ENCODE measurements around the gene PTPRN2. TPM values are rescaled to one million over a fixed set of nuclear protein-coding genes. Genes with fewer than 3 reads are reported as not detected.
A peak's percentile ranks its signal among the peaks of the same experiment; 100 is the strongest.

The PTPRN2 gene
- total and polyA plus RNA-seq, 2 donors, result 1.7 to 1.9 TPM

- 97% methylated on average over 30 of the region's 30 CpGs for WGBS
- DNase-seq (ENCODE audit: low read depth in 6 of 9, low spot score in 9 of 9), result no peak
- H3K9me3 ChIP-seq (ENCODE audit: control insufficient read depth in 2 of 2, insufficient read depth in 1 of 2, low read length in 1 of 2), result peaks cover 0 to 5% of the 10 kb centered on the region in 2 donors
- no peak overlapping the region for H3K27ac ChIP-seq (ENCODE audit: low read depth in 1 of 2, low read length in 1 of 2)
- H3K4me1 ChIP-seq (ENCODE audit: control insufficient read depth in 2 of 2, insufficient read depth in 2 of 2, low read length in 2 of 2), result peaks cover 0 to 5% of the 10 kb centered on the region in 2 donors
- no peaks in the 10 kb centered on the region for H3K27me3 ChIP-seq (ENCODE audit: control insufficient read depth in 2 of 2, insufficient read depth in 1 of 2, low read length in 1 of 2)
- H3K36me3 ChIP-seq (ENCODE audit: control insufficient read depth in 2 of 2, insufficient read depth in 2 of 2, low read length in 1 of 2), result no peaks in the 10 kb centered on the region
- no peak overlapping the region for H3K4me3 ChIP-seq (ENCODE audit: low read length in 2 of 2)
Measured at GRCh38 chr7:157873181-157873580, 714.4 kb downstream of the PTPRN2 start.

- Histone ChIP-seq H3K9me3 (ENCODE audit: control insufficient read depth in 2 of 2, insufficient read depth in 1 of 2, low read length in 1 of 2) (peaks cover 0 to 12% of the 10 kb centered on the region in 2 donors), H3K4me3 (ENCODE audit: low read length in 2 of 2) (no peak overlapping the region), H3K27me3 (ENCODE audit: control insufficient read depth in 2 of 2, insufficient read depth in 1 of 2, low read length in 1 of 2) (no peaks in the 10 kb centered on the region), H3K27ac (ENCODE audit: low read depth in 1 of 2, low read length in 1 of 2) (no peak overlapping the region), H3K36me3 (ENCODE audit: control insufficient read depth in 2 of 2, insufficient read depth in 2 of 2, low read length in 1 of 2) (no peaks in the 10 kb centered on the region), H3K4me1 (ENCODE audit: control insufficient read depth in 2 of 2, insufficient read depth in 2 of 2, low read length in 2 of 2) (peaks cover 0 to 5% of the 10 kb centered on the region in 2 donors)
- 93% methylated on average over 12 of the region's 12 CpGs for WGBS
- no peak for DNase-seq (ENCODE audit: low read depth in 6 of 9, low spot score in 9 of 9)
Measured at GRCh38 chr7:157872447-157872846, 715.2 kb downstream of the PTPRN2 start.

DNA sequence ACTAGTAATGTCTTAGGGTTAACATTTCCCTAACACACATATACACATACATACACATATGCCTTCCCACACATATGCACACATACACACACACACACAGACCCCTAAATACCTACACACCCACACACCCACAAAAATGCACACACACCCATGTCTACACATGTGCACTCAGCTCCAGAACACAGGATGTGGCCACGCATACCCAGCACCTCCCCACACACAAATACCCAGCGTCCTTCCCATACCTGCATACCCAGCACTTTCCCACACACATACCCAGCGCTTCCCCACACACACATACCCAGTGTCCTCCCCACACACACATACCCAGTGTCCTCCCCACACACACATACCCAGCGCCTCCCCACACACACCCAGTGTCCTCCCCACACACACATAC, 715.9 kb downstream of the PTPRN2 start:
- Histone ChIP-seq H3K9me3 (ENCODE audit: control insufficient read depth in 2 of 2, insufficient read depth in 1 of 2, low read length in 1 of 2) (peaks cover 0 to 15% of the 10 kb centered on the region in 2 donors), H3K27ac (ENCODE audit: low read depth in 1 of 2, low read length in 1 of 2) (no peak overlapping the region), H3K36me3 (ENCODE audit: control insufficient read depth in 2 of 2, insufficient read depth in 2 of 2, low read length in 1 of 2) (no peaks in the 10 kb centered on the region), H3K4me3 (ENCODE audit: low read length in 2 of 2) (no peak overlapping the region), H3K27me3 (ENCODE audit: control insufficient read depth in 2 of 2, insufficient read depth in 1 of 2, low read length in 1 of 2) (no peaks in the 10 kb centered on the region), H3K4me1 (ENCODE audit: control insufficient read depth in 2 of 2, insufficient read depth in 2 of 2, low read length in 2 of 2) (peaks cover 0 to 5% of the 10 kb centered on the region in 2 donors)
- DNase-seq (ENCODE audit: low read depth in 6 of 9, low spot score in 9 of 9), result peak in 1 of 9 donors; percentile 18
- WGBS, result 87% methylated on average over 4 of the region's 4 CpGs

DNA sequence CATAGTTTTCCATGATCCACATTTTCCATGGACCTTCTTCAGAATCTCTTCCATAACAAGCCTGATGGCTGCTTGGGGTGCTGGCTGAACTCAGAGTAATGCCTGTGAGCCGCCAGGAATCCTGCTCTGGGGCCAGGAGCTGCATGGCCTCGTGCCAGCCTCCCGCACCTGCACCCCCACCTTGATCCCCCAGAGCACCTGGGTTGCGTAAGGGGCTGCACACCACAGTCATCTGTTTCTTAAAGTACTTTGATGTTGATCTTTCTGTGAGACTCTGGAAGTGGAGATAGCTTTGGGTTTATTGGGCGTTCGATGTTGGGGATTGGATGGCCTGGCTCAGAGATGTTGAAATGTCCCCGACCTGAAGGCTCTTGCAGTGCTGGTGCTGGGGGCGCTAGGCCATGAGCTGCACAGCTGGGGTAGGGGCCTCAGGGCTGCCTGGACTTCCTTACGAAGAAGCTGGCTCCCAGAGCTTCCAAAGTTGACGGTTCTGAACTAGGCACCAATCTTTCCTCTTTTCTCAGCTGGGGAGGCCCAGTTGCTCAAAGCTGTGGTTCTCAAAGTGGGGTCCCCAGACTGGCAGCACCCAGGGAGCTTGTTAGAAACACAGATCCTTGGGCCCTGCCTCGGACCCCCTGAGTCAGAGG, 716.9 kb downstream of the PTPRN2 start:
- 84% methylated on average over 11 of the region's 11 CpGs for WGBS
- H3K4me3 ChIP-seq (ENCODE audit: low read length in 2 of 2), result no peak overlapping the region
- DNase-seq (ENCODE audit: low read depth in 6 of 9, low spot score in 9 of 9), result no peak

DNA sequence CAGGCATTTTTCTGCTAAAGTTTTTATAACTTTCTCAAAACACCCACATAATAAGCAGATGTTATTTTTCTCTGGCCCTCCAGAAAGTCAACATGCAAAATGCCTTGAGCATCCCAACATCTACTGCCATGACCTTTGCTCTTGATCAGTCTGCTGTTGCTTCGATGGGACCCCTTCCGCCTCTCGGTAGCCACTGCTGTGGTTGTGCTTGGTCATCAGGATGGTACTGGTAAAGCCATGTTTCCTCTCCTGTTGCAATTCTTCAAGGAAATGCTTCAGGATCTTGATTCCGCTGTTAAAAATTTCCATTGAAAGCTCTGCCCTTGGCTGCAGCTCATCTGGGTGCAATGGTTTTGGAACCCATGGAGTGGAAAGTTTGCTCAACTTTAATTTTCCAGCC, 717.8 kb downstream of the PTPRN2 start:
- Histone ChIP-seq H3K27ac (ENCODE audit: low read depth in 1 of 2, low read length in 1 of 2) (no peak overlapping the region), H3K4me1 (ENCODE audit: control insufficient read depth in 2 of 2, insufficient read depth in 2 of 2, low read length in 2 of 2) (no peaks in the 10 kb centered on the region), H3K36me3 (ENCODE audit: control insufficient read depth in 2 of 2, insufficient read depth in 2 of 2, low read length in 1 of 2) (no peaks in the 10 kb centered on the region), H3K4me3 (ENCODE audit: low read length in 2 of 2) (no peak overlapping the region), H3K9me3 (ENCODE audit: control insufficient read depth in 2 of 2, insufficient read depth in 1 of 2, low read length in 1 of 2) (peaks cover 0 to 15% of the 10 kb centered on the region in 2 donors), H3K27me3 (ENCODE audit: control insufficient read depth in 2 of 2, insufficient read depth in 1 of 2, low read length in 1 of 2) (no peaks in the 10 kb centered on the region)
- 97% methylated on average over 4 of the region's 4 CpGs for WGBS
- DNase-seq (ENCODE audit: low read depth in 6 of 9, low spot score in 9 of 9), result no peak

More for the DNA sequence above, 716.9 kb downstream of the PTPRN2 start:
- peaks cover 0 to 15% of the 10 kb centered on the region in 2 donors for H3K9me3 ChIP-seq (ENCODE audit: control insufficient read depth in 2 of 2, insufficient read depth in 1 of 2, low read length in 1 of 2)
- H3K4me1 ChIP-seq (ENCODE audit: control insufficient read depth in 2 of 2, insufficient read depth in 2 of 2, low read length in 2 of 2), result peaks cover 0 to 5% of the 10 kb centered on the region in 2 donors
- H3K36me3 ChIP-seq (ENCODE audit: control insufficient read depth in 2 of 2, insufficient read depth in 2 of 2, low read length in 1 of 2), result no peaks in the 10 kb centered on the region
- no peak overlapping the region for H3K27ac ChIP-seq (ENCODE audit: low read depth in 1 of 2, low read length in 1 of 2)
- no peaks in the 10 kb centered on the region for H3K27me3 ChIP-seq (ENCODE audit: control insufficient read depth in 2 of 2, insufficient read depth in 1 of 2, low read length in 1 of 2)

GRCh38 chr7:157867685-157868305, 719.8 kb downstream of the PTPRN2 start:
- Histone ChIP-seq H3K27ac (ENCODE audit: low read depth in 1 of 2, low read length in 1 of 2) (no peak overlapping the region), H3K4me1 (ENCODE audit: control insufficient read depth in 2 of 2, insufficient read depth in 2 of 2, low read length in 2 of 2) (no peaks in the 10 kb centered on the region), H3K36me3 (ENCODE audit: control insufficient read depth in 2 of 2, insufficient read depth in 2 of 2, low read length in 1 of 2) (no peaks in the 10 kb centered on the region), H3K4me3 (ENCODE audit: low read length in 2 of 2) (no peak overlapping the region), H3K9me3 (ENCODE audit: control insufficient read depth in 2 of 2, insufficient read depth in 1 of 2, low read length in 1 of 2) (peaks cover 0 to 15% of the 10 kb centered on the region in 2 donors), H3K27me3 (ENCODE audit: control insufficient read depth in 2 of 2, insufficient read depth in 1 of 2, low read length in 1 of 2) (no peaks in the 10 kb centered on the region)
- no peak for DNase-seq (ENCODE audit: low read depth in 6 of 9, low spot score in 9 of 9)
- 95% methylated on average over 15 of the region's 15 CpGs for WGBS

GRCh38 chr7:157866336-157866924, 721.2 kb downstream of the PTPRN2 start:
- no peaks in the 10 kb centered on the region for H3K4me1 ChIP-seq (ENCODE audit: control insufficient read depth in 2 of 2, insufficient read depth in 2 of 2, low read length in 2 of 2)
- no peaks in the 10 kb centered on the region for H3K27me3 ChIP-seq (ENCODE audit: control insufficient read depth in 2 of 2, insufficient read depth in 1 of 2, low read length in 1 of 2)
- no peak overlapping the region for H3K4me3 ChIP-seq (ENCODE audit: low read length in 2 of 2)
- no peak overlapping the region for H3K27ac ChIP-seq (ENCODE audit: low read depth in 1 of 2, low read length in 1 of 2)
- H3K9me3 ChIP-seq (ENCODE audit: control insufficient read depth in 2 of 2, insufficient read depth in 1 of 2, low read length in 1 of 2), result peaks cover 0 to 15% of the 10 kb centered on the region in 2 donors
- no peak for DNase-seq (ENCODE audit: low read depth in 6 of 9, low spot score in 9 of 9)
- H3K36me3 ChIP-seq (ENCODE audit: control insufficient read depth in 2 of 2, insufficient read depth in 2 of 2, low read length in 1 of 2), result no peaks in the 10 kb centered on the region
- 95% methylated on average over 29 of the region's 29 CpGs for WGBS

GRCh38 chr7:157865351-157866165, 722.1 kb downstream of the PTPRN2 start:
- Histone ChIP-seq H3K36me3 (ENCODE audit: control insufficient read depth in 2 of 2, insufficient read depth in 2 of 2, low read length in 1 of 2) (no peaks in the 10 kb centered on the region), H3K4me3 (ENCODE audit: low read length in 2 of 2) (no peak overlapping the region), H3K27ac (ENCODE audit: low read depth in 1 of 2, low read length in 1 of 2) (no peak overlapping the region), H3K9me3 (ENCODE audit: control insufficient read depth in 2 of 2, insufficient read depth in 1 of 2, low read length in 1 of 2) (peaks cover 0 to 15% of the 10 kb centered on the region in 2 donors), H3K4me1 (ENCODE audit: control insufficient read depth in 2 of 2, insufficient read depth in 2 of 2, low read length in 2 of 2) (no peaks in the 10 kb centered on the region), H3K27me3 (ENCODE audit: control insufficient read depth in 2 of 2, insufficient read depth in 1 of 2, low read length in 1 of 2) (no peaks in the 10 kb centered on the region)
- 92% methylated on average over 27 of the region's 27 CpGs for WGBS
- no peak for DNase-seq (ENCODE audit: low read depth in 6 of 9, low spot score in 9 of 9)

Measured in thymus (tissue), 11 donors.